Mesangial cell (primary cell): ENCODE measurements around the gene KRT7. TPM values are rescaled to one million over a fixed set of nuclear protein-coding genes. Genes with fewer than 3 reads are reported as not detected.

Source experiments
- total RNA-seq: library from RNA; depleted of rRNA; stranded (reverse); fragments of >200 nt; gene quantifications from 2 replicates; pipeline ENCODE4 v1.2.3, GENCODE V29; 2015

Gene KRT7
- 67.6 and 135 TPM in 2 replicates for total RNA-seq

GRCh38 chr12:52232674-52233461 is at the start of gene KRT7:
Gene KRT7 (plus strand): TSS chr12:52233243. CDS start chr12:52233297, 54 bp downstream.

GRCh38 chr12:52191841-52192791 is 40.9 kb upstream of the KRT7 start, which contains the start of gene KRT80:
Gene KRT80 (minus strand): TSS chr12:52192014. CDS start chr12:52191902, 112 bp downstream.

GRCh38 chr12:52274521-52275120 is 41.6 kb downstream of the KRT7 start, which contains the start of gene KRT86:
Gene KRT86 (plus strand): TSS chr12:52274645. CDS start chr12:52301917, 27,272 bp downstream.

GRCh38 chr12:52291267-52291935 is 58.4 kb downstream of the KRT7 start, which contains the start of gene KRT81:
Gene KRT81 (minus strand): TSS chr12:52291534. CDS start chr12:52291465, 69 bp downstream.

Other genes starting within 250 kb of the KRT7 start
- 0.98 and 5.1 TPM in 2 replicates for gene TAMALIN, start 226.3 kb upstream of the KRT7 start, total RNA-seq
- gene NR4A1, start 181.8 kb upstream of the KRT7 start, total RNA-seq: 3.8 and 6.4 TPM in 2 replicates
- 33.8 and 52.6 TPM in 2 replicates for gene ATG101, start 163.3 kb upstream of the KRT7 start, total RNA-seq
- not detected in 2 replicates for gene SMIM41, start 153.5 kb upstream of the KRT7 start, total RNA-seq
- 14.8 and 16.4 TPM in 2 replicates for gene KRT80, start 41.2 kb upstream of the KRT7 start, total RNA-seq
- gene KRT86, start 41.4 kb downstream of the KRT7 start, total RNA-seq: 0.13 and 0.16 TPM in 2 replicates
- gene KRT81, start 58.3 kb downstream of the KRT7 start, total RNA-seq: 1.0 TPM in 1 of 2 replicates, not detected in the other
- not detected in 2 replicates for gene KRT83, start 88.2 kb downstream of the KRT7 start, total RNA-seq
- not detected in 2 replicates for gene KRT85, start 134.2 kb downstream of the KRT7 start, total RNA-seq
- gene KRT84, start 152.4 kb downstream of the KRT7 start, total RNA-seq: not detected in 2 replicates
- not detected in 2 replicates for gene KRT82, start 173.1 kb downstream of the KRT7 start, total RNA-seq
- gene KRT75, start 201.1 kb downstream of the KRT7 start, total RNA-seq: not detected in 2 replicates
- not detected in 2 replicates for gene KRT6B, start 218.9 kb downstream of the KRT7 start, total RNA-seq
- not detected in 2 replicates for gene KRT6C, start 240.6 kb downstream of the KRT7 start, total RNA-seq